Jurkat, Clone E6-1 (cell line): ENCODE measurements around the gene CYS1.

Source experiments
- DNase-seq: peaks from one replicate; pipeline ENCODE4 v3.0.0-alpha.2; 2011; ENCODE audit warnings: low read depth, low spot score
- H3K4me3 ChIP-seq: 2 replicates; pipeline ENCODE4 v1.5.1; 2011; ENCODE audit warnings: mild to moderate bottlenecking, low read length, control low read depth, moderate library complexity

CYS1 gene

DNA sequence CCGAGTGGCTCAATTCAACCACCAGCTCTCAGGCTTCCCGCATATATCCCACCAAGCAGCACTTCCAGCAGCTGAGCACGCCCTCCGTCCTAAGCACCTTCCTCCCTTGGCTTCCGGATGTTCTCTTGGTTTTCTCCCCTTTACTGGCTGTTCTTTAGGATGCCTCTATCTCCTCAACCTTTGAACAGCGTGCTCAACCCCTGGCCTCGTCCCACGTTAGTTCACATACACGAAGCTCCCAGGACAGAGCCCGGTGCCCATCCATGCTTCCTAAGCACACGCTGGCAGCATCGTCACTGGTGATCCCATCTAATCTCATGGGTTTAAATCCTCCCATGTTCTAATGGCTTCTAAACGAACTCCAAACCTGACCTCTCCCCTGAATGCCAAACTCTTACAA, 3.7 kb downstream of the CYS1 start:
- no peak overlapping the region for H3K4me3 ChIP-seq
- DNase-seq, result no peak

DNA sequence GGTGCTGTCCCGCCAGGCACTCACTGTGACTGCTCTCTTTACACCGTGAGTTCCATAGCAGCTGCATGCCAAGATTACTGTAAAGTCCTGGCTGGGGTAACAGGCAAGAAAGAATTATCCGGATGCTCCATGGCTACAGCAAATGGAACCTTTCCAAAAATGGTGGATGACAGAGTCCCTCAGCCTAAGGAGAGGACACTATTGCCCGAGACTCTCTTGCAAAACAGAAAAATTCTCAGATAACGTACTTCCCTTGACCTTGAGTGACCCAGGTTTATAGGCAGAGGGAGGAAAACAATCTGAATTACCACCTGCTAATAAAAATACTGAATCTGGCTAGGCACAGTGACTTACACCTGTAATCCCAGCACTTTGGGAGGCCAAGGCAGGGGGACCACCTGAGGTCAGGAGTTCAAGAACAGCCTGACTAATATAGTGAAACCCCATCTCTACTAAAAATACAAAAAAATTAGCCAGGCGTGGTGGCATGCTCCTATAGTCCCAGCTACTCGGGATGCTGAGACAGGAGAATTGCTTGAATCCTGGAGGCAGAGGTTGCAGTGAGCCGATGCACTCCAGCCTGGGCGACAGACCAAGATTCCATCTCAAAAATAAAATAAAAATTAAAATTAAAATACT, 4.5 kb downstream of the CYS1 start:
- no peak overlapping the region for H3K4me3 ChIP-seq
- no peak for DNase-seq

DNA sequence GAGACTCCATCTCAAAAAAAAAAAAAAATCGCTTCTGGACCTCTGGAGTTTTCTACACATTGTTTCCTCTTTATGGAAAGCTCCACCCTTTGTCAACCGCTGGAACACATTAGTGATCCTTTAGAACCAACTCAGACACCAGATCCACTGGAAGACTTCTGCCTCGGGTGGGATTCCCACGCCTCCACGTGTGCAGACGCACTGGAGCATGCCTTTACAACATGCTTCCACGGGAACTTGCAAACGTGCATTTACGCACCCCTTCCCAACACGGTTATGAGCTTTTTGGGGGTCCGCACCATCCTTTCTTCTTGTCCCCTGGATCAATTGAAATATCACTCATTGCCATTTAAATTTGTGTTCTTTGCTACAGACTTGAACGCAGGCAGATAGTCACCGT, 5.1 kb downstream of the CYS1 start:
- no peak for DNase-seq

DNA sequence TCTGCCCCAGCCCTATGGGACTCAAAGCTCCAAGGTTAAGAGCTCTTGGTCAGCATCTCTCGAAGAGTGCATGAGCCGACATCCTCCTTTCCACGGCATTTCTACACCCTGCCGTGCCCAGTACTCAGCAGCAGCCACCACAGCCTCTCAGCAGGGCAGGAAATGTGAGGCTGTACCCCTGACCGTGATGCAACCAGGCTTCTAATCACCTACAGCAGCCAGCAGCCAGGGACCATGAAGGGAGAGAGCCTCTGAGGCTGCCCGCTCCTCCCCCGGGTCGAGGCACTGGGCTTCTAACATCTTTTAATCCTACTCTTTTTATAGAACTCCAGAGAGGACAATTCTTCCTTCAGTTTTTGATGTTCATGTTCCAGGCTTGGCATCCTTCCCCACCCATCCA, 6.5 kb downstream of the CYS1 start:
- DNase-seq, result no peak
- no peak overlapping the region for H3K4me3 ChIP-seq

More for the DNA sequence above, 5.1 kb downstream of the CYS1 start:
- H3K4me3 ChIP-seq, result no peak overlapping the region

DNA sequence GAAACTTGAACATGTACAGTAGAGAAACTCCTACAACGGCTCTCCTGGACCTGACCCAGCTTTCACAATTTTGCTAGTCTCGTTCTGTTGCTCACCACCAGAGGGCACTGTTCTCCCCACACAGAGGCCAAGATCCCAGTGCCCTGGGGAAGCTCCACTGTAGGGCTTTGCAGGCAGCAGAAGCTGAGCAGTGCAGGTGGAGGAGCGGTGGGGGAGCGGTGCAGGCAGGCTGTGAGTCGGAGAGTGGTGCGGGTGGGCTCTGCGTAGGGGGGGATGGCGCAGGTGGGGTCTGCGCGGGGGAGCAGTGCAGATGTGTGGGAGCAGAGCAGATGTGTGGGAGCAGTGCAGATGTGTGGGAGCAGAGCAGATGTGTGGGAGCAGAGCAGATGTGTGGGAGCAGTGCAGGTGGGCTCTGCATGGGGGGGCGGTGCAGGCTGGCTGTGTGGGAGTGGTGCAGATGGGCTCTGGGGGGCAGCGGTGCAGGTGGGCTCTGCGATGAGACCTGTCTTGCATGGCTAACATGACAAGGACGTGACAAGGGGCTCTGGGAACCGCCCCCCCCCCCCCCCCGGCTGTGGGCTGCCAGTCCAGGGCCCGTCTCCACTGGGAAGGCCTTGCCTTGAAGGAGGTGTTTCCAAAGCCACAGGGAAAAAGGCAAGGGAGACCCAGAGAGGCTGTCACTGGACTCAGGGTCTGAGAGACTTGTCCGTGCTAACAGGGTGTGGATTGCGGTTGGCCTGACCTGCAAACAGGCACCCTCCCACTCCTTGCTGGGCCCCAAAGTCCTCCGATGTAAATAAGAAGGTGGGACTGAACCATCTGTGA, 7.3 kb downstream of the CYS1 start:
- DNase-seq, result peak; percentile 79
- H3K4me3 ChIP-seq, result no peak overlapping the region

DNA sequence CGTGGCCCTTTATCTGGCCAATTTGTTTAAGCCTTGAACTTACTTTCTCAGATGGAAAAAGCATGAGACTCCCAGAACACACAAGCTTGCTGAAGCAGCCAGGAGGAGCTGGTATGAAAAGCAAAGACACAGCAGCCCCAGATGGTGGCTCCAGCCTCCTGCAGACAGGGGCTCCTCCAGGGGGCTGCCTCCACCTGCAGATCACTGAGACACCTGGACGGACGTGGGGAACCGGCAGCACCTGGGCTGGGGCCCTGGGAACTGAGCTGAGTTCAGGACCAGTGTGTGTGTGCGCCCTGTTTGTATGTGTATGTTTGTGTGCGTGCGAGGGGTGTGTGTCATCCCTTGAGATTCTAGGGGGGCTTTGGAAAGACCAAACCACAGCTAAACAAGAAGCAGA, 8.6 kb downstream of the CYS1 start:
- no peak for DNase-seq

DNA sequence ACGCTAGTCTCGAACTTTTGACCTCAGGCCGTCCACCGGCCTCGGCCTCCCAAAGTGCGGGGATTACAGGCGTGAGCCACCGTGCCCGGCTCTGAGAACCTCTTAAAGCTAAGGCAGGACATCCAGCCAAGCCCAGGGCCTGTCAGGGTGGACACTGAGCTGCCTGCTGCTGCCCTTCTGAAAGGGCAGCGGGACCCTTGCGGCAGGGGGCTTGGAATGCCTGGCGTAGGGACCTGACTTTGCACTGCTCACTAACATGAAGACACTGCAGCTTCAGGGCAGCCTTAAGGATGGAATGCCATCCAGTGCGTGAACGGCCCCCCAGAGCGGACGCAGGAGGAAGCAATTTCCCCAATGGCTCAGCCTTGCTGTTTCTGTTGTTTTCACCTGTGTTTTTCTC, 9.0 kb downstream of the CYS1 start:
- H3K4me3 ChIP-seq, result no peak overlapping the region
- no peak for DNase-seq

More for the DNA sequence above, 8.6 kb downstream of the CYS1 start:
- H3K4me3 ChIP-seq, result no peak overlapping the region

DNA sequence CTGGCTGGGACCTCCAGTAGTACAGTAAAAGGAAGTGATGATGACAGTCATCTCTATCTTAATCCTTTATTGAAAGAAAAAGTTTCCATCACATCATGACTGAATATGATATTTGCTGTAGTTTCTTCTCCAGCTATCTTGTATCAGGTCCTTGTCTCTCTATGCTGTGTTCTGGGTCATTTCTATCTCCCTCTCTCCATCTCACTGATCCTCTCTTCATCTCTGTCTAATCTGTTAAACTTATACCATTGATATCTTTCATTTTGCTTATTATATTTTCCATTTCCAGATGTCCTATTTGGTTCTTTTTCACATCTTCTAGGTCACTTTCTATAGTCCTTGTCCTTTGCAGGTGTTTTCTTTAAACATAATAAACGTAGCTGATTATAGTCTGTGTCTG, 12.3 kb downstream of the CYS1 start:
- no peak for DNase-seq
- no peak overlapping the region for H3K4me3 ChIP-seq

DNA sequence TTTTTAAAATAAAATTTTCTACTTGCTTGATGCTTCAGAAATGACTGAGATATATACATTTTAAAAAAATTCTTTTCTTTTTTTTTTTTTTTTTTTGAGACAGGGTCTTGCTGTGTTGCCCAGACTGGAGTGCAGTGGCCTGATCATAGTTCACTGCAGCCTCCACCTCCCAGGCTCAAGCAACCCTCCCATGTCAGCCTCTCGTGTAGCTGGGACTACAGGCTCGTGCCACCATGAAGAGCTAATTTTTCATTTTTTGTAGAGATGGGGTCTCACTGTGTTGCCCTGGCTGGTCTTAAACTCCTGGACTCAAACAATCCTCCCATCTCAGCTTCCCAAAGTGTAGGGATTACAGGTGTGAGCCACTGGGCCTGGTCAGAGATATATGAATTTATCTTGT, 12.9 kb downstream of the CYS1 start:
- no peak overlapping the region for H3K4me3 ChIP-seq
- no peak for DNase-seq

DNA sequence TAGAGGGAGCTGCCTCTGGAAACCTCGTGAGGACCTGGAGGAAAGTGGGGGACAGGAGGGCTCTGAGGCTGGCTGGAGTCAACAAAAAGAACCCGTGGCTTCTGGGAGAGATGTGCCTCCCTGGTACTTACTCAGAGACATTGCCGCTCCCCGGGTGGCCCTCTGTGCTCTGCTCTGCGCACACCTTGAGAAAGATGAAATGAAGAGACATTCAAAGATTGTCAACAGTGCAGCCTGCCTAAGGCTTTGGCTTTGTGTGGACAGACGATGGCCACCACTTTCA, 14.5 kb downstream of the CYS1 start:
- no peak for DNase-seq
- no peak overlapping the region for H3K4me3 ChIP-seq

DNA sequence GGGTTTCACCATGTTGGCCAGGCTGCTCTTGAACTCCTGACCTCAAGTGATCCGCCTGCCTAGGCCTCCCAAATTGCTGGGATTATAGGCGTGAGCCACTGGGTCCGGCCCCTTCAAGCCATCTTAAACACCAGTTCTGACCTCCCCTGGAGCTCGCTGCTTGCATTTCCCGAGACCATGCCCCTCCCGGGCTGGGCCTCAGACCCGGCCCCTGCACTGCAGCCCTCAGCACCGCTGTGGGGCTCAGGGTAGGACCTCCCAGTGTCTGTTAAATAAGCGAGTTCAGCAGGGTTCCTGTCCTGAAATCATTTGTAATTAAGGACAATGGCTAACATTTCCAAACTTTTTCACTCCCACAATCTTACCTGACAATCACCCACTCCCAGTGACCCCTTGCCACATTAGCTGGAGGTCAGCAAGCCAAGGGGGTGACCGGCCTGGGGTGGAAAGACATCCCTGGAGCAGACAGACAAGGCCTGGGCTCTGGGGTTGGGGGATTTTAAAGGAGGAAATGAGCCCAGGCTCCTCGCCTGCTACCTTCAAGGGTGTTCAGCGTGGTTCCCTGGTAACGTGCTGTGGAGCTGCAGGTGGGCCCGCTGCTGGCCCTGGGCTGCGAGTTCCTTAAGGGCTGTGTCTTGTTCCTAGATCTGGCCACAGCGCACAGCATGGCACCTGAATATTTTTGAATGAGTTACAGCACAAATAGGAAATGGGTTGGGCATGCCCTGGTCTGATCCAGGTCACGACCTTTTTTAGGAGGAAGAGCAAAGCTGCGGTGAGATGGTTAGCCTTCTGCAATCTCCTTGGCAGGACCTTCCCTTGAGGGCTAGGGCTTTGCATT, 15.1 kb downstream of the CYS1 start:
- no peak for DNase-seq
- no peak overlapping the region for H3K4me3 ChIP-seq

DNA sequence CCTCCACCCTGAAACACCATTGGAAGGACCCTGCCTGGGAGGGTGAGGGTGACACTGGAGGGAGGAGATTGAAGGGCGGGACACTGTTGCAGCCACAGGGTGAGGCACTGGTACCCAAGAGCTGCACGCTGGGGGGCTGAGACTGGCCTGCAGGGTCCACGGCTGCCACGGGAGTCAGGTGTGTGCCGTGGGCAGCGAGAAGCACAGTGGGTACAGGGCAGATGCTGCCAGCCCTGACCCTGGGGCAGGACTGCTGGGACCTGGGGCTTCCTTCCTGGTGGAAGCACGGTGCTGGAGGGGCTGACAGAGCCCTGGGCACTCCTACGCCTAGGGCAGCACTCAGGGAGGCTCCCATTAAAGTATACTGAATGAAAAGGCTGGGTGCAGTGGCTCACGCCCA, 16.6 kb downstream of the CYS1 start:
- H3K4me3 ChIP-seq, result no peak overlapping the region
- DNase-seq, result no peak

DNA sequence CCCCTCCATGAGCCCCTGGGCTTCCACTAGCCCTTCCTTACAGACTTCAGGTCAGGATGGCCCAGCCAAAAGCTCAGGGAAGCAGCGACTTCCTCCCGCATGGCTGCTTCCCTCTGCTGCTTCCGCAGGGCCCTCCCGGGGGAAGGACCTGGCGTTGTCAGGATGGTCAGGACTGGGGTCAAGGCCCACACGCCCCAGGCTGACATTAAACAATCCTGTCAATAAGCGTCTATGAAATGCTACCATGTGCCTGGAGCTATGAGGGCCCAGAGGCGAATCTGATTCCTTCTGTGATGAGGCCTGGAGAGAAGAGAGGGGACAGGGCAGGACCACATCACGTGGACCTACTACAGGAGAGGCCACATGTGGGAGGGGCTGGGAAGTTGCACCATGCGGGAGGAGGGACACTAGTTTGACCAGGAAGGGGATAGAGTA, 17.3 kb downstream of the CYS1 start:
- DNase-seq, result no peak
- no peak overlapping the region for H3K4me3 ChIP-seq

DNA sequence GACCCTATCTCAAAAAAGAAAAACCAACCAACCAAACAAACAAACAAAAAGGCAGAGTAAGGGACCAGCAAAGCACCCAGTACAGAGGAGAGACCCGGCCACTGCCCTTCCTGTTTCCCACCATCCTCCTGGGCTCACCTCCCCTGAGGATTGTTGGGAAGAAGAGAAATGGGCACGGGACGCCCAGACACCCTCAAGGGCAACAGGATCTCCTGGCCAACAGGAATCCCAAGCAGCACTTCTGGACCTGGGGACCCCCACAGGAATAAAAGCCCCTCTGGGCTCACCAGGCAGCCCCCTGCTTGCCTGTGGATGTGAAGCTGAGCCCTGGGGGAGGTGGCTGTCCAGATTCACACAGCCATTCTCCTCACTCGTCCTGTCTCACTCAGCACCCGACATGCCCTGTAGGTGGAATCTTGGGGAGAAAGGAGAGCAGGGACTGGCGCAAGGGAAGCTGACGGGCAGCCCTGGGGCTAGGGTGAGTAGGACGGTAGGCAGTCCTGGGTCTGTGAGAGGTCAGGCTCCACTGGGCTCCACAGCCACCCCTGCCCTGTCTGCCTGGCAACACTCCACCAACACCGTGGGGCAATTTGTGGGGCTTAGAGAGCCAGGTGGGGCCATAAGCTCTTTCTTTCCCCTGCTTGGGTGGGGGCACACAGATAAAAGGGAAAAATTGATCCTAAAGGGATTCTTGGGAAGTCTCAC, 18.8 kb downstream of the CYS1 start:
- no peak for DNase-seq
- H3K4me3 ChIP-seq, result no peak overlapping the region

DNA sequence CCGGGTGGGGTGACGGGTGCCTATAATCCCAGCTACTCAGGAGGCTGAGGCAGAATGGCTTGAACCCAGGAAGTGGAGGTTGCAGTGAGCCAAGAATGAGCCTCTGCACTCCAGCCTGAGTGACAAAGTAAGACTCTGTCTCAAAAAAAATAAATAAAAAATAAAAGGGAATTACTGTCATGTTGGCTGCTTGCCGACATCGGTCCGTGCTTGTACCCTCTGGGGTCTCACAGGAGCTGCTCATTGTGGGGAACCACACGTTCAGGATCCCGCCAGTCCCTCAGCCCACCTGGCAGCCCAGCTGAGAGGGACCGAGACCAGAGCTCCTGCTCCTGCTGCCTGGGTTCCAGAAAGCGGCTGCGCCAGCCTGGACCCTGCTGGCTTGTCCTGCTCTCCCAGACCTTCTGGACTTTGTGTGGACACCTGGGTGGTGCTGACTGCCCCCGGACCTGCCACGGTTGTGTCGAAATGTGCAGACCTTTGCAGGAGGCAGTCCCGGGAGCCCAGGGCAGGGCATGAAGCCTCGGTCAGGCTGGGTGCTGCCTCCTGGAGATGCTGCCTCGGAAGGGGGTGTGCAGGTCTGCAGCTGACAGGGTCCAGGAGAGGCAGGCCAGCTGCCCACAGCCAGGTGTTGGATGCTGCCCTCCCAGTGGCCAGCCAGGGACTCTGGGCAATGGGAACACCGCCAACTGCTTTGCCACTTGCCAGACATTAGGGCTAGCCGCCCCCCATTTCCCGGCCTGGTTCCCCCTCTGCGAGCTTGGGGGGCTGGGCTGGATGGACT, 20.5 kb downstream of the CYS1 start:
- DNase-seq, result no peak
- no peak overlapping the region for H3K4me3 ChIP-seq

DNA sequence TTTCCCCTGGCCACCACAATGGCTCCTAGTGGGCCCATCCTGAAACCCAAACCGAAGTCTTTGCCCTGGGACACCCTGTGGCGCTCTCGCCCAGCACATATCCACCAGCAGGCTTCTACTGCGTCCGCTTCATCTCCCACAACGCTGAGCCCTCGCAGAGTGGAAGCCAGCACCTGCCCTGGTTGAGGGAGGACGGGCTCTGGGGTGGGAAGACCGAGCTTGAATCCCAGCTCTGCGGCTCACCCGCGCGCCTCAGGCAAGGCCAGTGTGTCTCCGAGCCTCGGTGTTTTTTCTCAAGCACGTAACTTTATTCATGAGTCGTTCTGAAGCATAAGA, 21.2 kb downstream of the CYS1 start:
- H3K4me3 ChIP-seq, result no peak overlapping the region
- DNase-seq, result no peak

DNA sequence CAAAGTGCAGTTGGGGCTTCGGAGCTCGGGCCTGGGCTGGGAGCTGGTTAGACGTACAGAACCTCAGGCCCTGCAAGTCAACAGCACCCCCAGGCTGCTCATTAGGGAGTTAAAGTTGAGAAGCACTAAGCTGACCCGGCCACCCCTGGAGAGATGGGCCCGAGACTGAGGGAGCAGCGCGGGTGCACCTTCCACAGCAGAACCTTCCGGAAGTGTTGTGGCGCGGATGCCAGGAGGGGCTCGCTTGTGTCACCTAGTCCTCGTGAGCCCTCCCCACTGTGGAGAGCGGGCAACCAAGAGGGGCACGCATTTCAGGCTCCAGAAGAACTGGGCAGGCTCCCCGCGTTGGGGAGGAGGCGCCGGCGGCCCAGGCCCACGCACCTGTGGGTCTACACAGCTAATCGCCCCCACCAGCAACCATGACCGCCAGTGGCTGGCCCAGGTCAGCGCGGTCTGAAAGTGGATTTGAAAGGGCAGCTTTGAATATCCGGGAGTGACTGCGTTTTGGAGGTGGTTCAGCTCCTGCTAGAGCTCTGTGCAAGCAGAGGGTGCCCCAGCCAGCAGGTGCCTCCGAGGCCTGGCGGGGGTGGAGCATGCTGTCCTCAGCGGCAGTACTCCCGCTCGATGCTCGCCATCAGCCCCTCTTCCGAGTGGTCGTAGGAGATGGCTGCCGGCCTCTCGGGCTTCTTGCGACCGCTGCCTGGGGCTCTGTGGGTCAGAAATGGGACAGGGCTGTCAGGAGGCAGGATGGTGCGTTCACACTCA, 21.8 kb downstream of the CYS1 start:
- no peak for DNase-seq
- no peak overlapping the region for H3K4me3 ChIP-seq
